RWPE2 (cell line): Measurements from ENCODE around the gene FLT3LG.

Experiments used
- ATAC-seq: fragments of 200-7000 bp; cut with Tn5 transposase; 3 replicates; pipeline ENCODE4 v1.9.1; 2021; ENCODE audit warnings: low read depth
- DNase-seq: peaks from one replicate; pipeline ENCODE4 v3.0.0-alpha.2; 2020; ENCODE audit warnings: low spot score
- H3K27ac ChIP-seq: fragments of 450-650 bp; 2 replicates; pipeline ENCODE4 v1.5.1; 2017; ENCODE audit warnings: mild to moderate bottlenecking; ENCODE audit not compliant: poor library complexity, severe bottlenecking
- H3K27me3 ChIP-seq: fragments of 250-450 bp; sonication (Bioruptor Pico); 2 replicates; pipeline ENCODE4 v1.5.1; 2021; ENCODE audit warnings: mild to moderate bottlenecking, moderate library complexity; ENCODE audit not compliant: insufficient read depth, poor library complexity, severe bottlenecking
- H3K36me3 ChIP-seq: fragments of 250-450 bp; sonication (Bioruptor Pico); 2 replicates; pipeline ENCODE4 v1.5.1; 2020; ENCODE audit warnings: low read depth, mild to moderate bottlenecking, moderate library complexity
- H3K4me1 ChIP-seq: fragments of 250-450 bp; sonication (Bioruptor Pico); 2 replicates; pipeline ENCODE4 v1.5.1; 2021; ENCODE audit warnings: mild to moderate bottlenecking, moderate library complexity; ENCODE audit not compliant: insufficient read depth, poor library complexity, severe bottlenecking
- H3K4me3 ChIP-seq: fragments of 250-450 bp; sonication (Bioruptor Pico); 2 replicates; pipeline ENCODE4 v1.5.1; 2021; ENCODE audit warnings: mild to moderate bottlenecking, moderate library complexity; ENCODE audit not compliant: severe bottlenecking
- H3K9me3 ChIP-seq: fragments of 250-450 bp; sonication (Bioruptor Pico); 2 replicates; pipeline ENCODE4 v1.5.1; 2021; ENCODE audit warnings: mild to moderate bottlenecking, moderate library complexity; ENCODE audit not compliant: severe bottlenecking
- CTCF ChIP-seq: fragments of 450-650 bp; IDR thresholded peaks from one replicate; pipeline ENCODE4 v1.5.1; 2017; ENCODE audit warnings: mild to moderate bottlenecking, moderate library complexity; ENCODE audit not compliant: poor library complexity, severe bottlenecking

FLT3LG gene

GRCh38 chr19:49481020-49481683, 7.1 kb downstream of the FLT3LG start:
- Histone ChIP-seq H3K4me3 (no peak overlapping the region), H3K9me3 (no peaks in the 10 kb centered on the region), H3K27ac (no peak overlapping the region), H3K27me3 (no peaks in the 10 kb centered on the region), H3K4me1 (no peaks in the 10 kb centered on the region), H3K36me3 (no peaks in the 10 kb centered on the region)
- ATAC-seq (no peak), DNase-seq (no peak)
- TF ChIP-seq CTCF: no peak

- ATAC-seq (no peak), DNase-seq (no peak)
- Histone ChIP-seq H3K27ac (no peak overlapping the region), H3K4me1 (no peaks in the 10 kb centered on the region), H3K36me3 (peaks cover 37% of the 10 kb centered on the region), H3K4me3 (no peak overlapping the region), H3K27me3 (no peaks in the 10 kb centered on the region), H3K9me3 (no peaks in the 10 kb centered on the region)
- no peak for TF ChIP-seq CTCF
Measured at GRCh38 chr19:49486232-49486631, 12.2 kb downstream of the FLT3LG start.

- Histone ChIP-seq H3K36me3 (peaks cover 43% of the 10 kb centered on the region), H3K9me3 (no peaks in the 10 kb centered on the region), H3K4me1 (no peaks in the 10 kb centered on the region), H3K4me3 (peak overlapping the region; percentile 17), H3K27me3 (no peaks in the 10 kb centered on the region), H3K27ac (peak overlapping the region; percentile 89)
- no peak for DNase-seq
- ATAC-seq: no peak
- no peak for TF ChIP-seq CTCF
Measured at GRCh38 chr19:49486710-49487276, 12.8 kb downstream of the FLT3LG start.

GRCh38 chr19:49487277-49488045, 13.4 kb downstream of the FLT3LG start, which contains the start of gene RPL13A:
Gene RPL13A, plus strand, starts transcription at chr19:49487608. Its CDS starts 22 bp downstream, at chr19:49487630.
- peak; percentile 99 for DNase-seq

More at GRCh38 chr19:49487277-49488045, 13.4 kb downstream of the FLT3LG start, which contains the start of gene RPL13A:
- Histone ChIP-seq H3K4me3 (peak within 1 kb of the TSS; percentile 77), H3K9me3 (no peaks in the 10 kb centered on the region), H3K27ac (peak within 1 kb of the TSS; percentile 89), H3K36me3 (peaks cover 49% of the 10 kb centered on the region), H3K4me1 (no peaks in the 10 kb centered on the region), H3K27me3 (no peaks in the 10 kb centered on the region)
- no peak for TF ChIP-seq CTCF
- ATAC-seq: peak; percentile 86
